Measurements from ENCODE around the gene MPZL1. TPM values are rescaled to one million over a fixed set of nuclear protein-coding genes. Genes with fewer than 3 reads are reported as not detected.

MPZL1 gene
- total and polyA plus RNA-seq, 2 of the 13 experiments (the other 11 are each of a cell fraction or from before 2014, with no cell fraction given) = 38.0 to 68.7 TPM

GRCh38 chr1:167711797-167712196 is 10.0 kb upstream of the MPZL1 start:
- ATAC-seq (no peak), DNase-seq (ENCODE audit: low spot score) (no peak), FAIRE-seq (no peak)
- H3K27me3 ChIP-seq (ENCODE audit: control insufficient read depth in 1 of 2, insufficient read depth in 2 of 2, low read length in 2 of 2) = peaks cover 0 to 13% of the 10 kb centered on the region in 2 experiments; a peak in 2 of 5 replicates
- H3K9ac ChIP-seq (ENCODE audit: insufficient read depth, low read depth, low read length) = no peak overlapping the region
- TF ChIP-seq JUND (CRISPR knock-in tag; IDR thresholded peaks at IDR 0.05) (no peak), PATZ1 (CRISPR knock-in tag; IDR thresholded peaks at IDR 0.05) (no peak), MIER2 (CRISPR knock-in tag; IDR thresholded peaks at IDR 0.05) (no peak), CENPT (CRISPR knock-in tag; IDR thresholded peaks at IDR 0.05; ENCODE audit: low read depth) (no peak)
- H3K4me1 ChIP-seq (ENCODE audit: insufficient read depth, low read length) = peaks cover 21% of the 10 kb centered on the region
- H3K36me3 ChIP-seq (replicated peaks in 1 of 2; ENCODE audit: control insufficient read depth in 1 of 2, insufficient read depth in 2 of 2, low read length in 2 of 2) = no peaks in the 10 kb centered on the region
- ChIA-PET POLR2A (no interaction called here), CTCF (ENCODE audit: low intra/inter-chr PET ratio, low total read pairs) (no interaction called here)
- H3K27ac ChIP-seq (ENCODE audit: extremely low read length, insufficient read depth, low read length) = no peak overlapping the region
- H3K79me2 ChIP-seq (ENCODE audit: insufficient read depth, low read length) = no peaks in the 10 kb centered on the region
- intact Hi-C loops (cut with micrococcal nuclease; ENCODE audit: unreplicated experiment) (no loop called here), in situ Hi-C loops (cut with HindIII; ENCODE audit: extremely low pct_ligation_motif_present, low pct_unique_long_range_greater_than_20kb) (loop anchor here (10.0 kb wide), 1 partner anchor 223 kb away; the partner anchor contains the start of genes DCAF6 and MPC2)
- no TSS peak for BruUV-seq (replicated peaks)
- H3K4me3 ChIP-seq (replicated peaks in 1 of 3; ENCODE audit: insufficient read depth in 1 of 3, low read depth in 2 of 3, low read length in 3 of 3) = no peak overlapping the region
- H4K20me1 ChIP-seq (ENCODE audit: insufficient read depth, low read length) = no peaks in the 10 kb centered on the region
- WGBS (ENCODE audit: low lambda C conversion rate) = 2% methylated on average over 3 of the region's 3 CpGs
- H2AFZ ChIP-seq (ENCODE audit: low read length) = no peak overlapping the region
- no peak overlapping the region for H3K4me2 ChIP-seq (ENCODE audit: low read depth, low read length)
- H3K9me3 ChIP-seq (ENCODE audit: low read length) = no peaks in the 10 kb centered on the region

DNA sequence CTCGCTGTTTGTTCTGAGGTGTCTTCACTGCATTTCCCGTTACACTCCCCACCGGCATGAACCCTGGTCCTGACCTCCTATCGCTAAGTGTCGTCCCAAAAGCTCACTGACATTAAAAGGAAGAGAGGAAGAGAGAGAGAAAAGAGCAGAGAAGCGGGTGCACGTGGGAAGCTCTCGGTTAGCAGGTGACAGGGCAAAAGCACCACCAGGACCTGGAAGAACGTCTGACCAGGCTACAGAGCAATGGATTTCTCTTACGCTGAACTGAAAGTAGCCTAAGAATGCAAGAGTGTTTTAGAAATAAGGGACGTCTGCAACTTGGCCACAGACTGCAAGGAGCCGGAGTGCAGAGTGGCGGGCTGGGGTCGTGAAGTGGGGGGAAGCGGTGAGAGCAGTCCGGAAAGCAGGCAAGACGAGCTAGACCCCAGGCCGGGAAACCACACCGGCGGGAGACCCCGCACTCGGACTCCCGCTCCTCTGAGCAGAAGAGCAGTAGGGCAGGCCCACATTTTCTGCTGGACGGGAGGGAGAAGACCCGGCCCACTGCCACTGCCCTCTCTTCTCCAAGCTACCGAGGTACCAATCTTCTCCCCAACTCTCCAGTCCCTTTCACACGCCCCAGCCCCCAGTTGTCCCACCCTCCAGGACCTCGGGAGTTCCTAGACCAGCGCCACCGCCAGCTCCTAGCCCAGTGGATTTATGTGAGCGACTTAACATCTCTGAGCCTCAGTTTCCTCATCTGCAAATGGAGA is 8.3 kb upstream of the MPZL1 start:
- intact Hi-C loops (cut with micrococcal nuclease; ENCODE audit: unreplicated experiment) = no loop called here
- in situ Hi-C loops (cut with HindIII; ENCODE audit: extremely low pct_ligation_motif_present, low pct_unique_long_range_greater_than_20kb) = loop anchor here (10.0 kb wide), 1 partner anchor 221 kb away; the partner anchor contains the start of genes DCAF6 and MPC2
- FAIRE-seq (no peak), ATAC-seq (peak; percentile 47), DNase-seq (ENCODE audit: low spot score) (no peak)
- Histone ChIP-seq H2AFZ (ENCODE audit: low read length) (peak overlapping the region; percentile 87), H3K4me2 (ENCODE audit: low read depth, low read length) (peak overlapping the region; percentile 98), H3K9me3 (ENCODE audit: low read length) (no peaks in the 10 kb centered on the region), H4K20me1 (ENCODE audit: insufficient read depth, low read length) (no peaks in the 10 kb centered on the region), H3K27ac (ENCODE audit: extremely low read length, insufficient read depth, low read length) (no peak overlapping the region), H3K4me3 (replicated peaks in 1 of 3; ENCODE audit: insufficient read depth in 1 of 3, low read depth in 2 of 3, low read length in 3 of 3) (peak overlapping the region; percentile 95 to 100 (median 96)), H3K4me1 (ENCODE audit: insufficient read depth, low read length) (peaks cover 38% of the 10 kb centered on the region), H3K9ac (ENCODE audit: insufficient read depth, low read depth, low read length) (peak overlapping the region; percentile 89), H3K36me3 (replicated peaks in 1 of 2; ENCODE audit: control insufficient read depth in 1 of 2, insufficient read depth in 2 of 2, low read length in 2 of 2) (no peaks in the 10 kb centered on the region), H3K79me2 (ENCODE audit: insufficient read depth, low read length) (no peaks in the 10 kb centered on the region), H3K27me3 (ENCODE audit: control insufficient read depth in 1 of 2, insufficient read depth in 2 of 2, low read length in 2 of 2) (peaks cover 0 to 10% of the 10 kb centered on the region in 2 experiments; a peak in 2 of 5 replicates)
- WGBS (ENCODE audit: low lambda C conversion rate) = 2% methylated on average over 20 of the region's 31 CpGs
- CTCF ChIA-PET (ENCODE audit: low intra/inter-chr PET ratio, low total read pairs) = no interaction called here
- POLR2A ChIA-PET = interaction anchor here (0.7 kb wide), 1 partner anchor 9 kb away, joined by 3 read pairs; no protein-coding TSS in a partner anchor
- BruUV-seq (replicated peaks) = no TSS peak
- TF ChIP-seq ZNF260 (CRISPR knock-in tag; IDR thresholded peaks at IDR 0.05; ENCODE audit: borderline replicate concordance, low read depth) (no peak), GTF3A (CRISPR knock-in tag; conservative IDR thresholded peaks at IDR 0.05) (no peak), SAP130 (CRISPR knock-in tag; IDR thresholded peaks at IDR 0.05; ENCODE audit: low read depth) (peak; percentile 18; the same call in 1 of the 2 replicates), ZNF773 (CRISPR knock-in tag; IDR thresholded peaks at IDR 0.05; ENCODE audit: borderline replicate concordance) (0 out of 2 replicates have a peak, but pooled peaks have one; percentile 19)
- TF ChIP-seq, protein P1, sequence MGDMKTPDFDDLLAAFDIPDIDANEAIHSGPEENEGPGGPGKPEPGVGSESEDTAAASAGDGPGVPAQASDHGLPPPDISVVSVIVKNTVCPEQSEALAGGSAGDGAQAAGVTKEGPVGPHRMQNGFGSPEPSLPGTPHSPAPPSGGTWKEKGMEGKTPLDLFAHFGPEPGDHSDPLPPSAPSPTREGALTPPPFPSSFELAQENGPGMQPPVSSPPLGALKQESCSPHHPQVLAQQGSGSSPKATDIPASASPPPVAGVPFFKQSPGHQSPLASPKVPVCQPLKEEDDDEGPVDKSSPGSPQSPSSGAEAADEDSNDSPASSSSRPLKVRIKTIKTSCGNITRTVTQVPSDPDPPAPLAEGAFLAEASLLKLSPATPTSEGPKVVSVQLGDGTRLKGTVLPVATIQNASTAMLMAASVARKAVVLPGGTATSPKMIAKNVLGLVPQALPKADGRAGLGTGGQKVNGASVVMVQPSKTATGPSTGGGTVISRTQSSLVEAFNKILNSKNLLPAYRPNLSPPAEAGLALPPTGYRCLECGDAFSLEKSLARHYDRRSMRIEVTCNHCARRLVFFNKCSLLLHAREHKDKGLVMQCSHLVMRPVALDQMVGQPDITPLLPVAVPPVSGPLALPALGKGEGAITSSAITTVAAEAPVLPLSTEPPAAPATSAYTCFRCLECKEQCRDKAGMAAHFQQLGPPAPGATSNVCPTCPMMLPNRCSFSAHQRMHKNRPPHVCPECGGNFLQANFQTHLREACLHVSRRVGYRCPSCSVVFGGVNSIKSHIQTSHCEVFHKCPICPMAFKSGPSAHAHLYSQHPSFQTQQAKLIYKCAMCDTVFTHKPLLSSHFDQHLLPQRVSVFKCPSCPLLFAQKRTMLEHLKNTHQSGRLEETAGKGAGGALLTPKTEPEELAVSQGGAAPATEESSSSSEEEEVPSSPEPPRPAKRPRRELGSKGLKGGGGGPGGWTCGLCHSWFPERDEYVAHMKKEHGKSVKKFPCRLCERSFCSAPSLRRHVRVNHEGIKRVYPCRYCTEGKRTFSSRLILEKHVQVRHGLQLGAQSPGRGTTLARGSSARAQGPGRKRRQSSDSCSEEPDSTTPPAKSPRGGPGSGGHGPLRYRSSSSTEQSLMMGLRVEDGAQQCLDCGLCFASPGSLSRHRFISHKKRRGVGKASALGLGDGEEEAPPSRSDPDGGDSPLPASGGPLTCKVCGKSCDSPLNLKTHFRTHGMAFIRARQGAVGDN (CRISPR knock-in tag; IDR thresholded peaks at IDR 0.05) = peak; percentile 49
- TF ChIP-seq, protein P2, sequence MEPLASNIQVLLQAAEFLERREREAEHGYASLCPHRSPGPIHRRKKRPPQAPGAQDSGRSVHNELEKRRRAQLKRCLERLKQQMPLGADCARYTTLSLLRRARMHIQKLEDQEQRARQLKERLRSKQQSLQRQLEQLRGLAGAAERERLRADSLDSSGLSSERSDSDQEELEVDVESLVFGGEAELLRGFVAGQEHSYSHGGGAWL (CRISPR knock-in tag; IDR thresholded peaks at IDR 0.05) = 0 out of 2 replicates have a peak, but pooled peaks have one; percentile 45
